Caco-2 (cell line): ENCODE results near the gene NBPF19. TPM values are rescaled to one million over a fixed set of nuclear protein-coding genes. Genes with fewer than 3 reads are reported as not detected.
A peak's percentile ranks its signal among the peaks of the same experiment; 100 is the strongest.
"Not testable (repeated sequence)": the region's sequence is repeated elsewhere in the genome, so short reads cannot be mapped to it uniquely, and the experiment has no call there.

Experiments
- Bru-seq: library from RNA; stranded (reverse); fragments of 400-500 nt; gene quantifications from one replicate; lab custom pipeline; 2021; lab: Mats Ljungman, UMichigan
- BruChase-seq, 2 experiments: library from RNA; stranded (reverse); fragments of 400-500 nt; gene quantifications; one replicate each; lab custom pipeline; 2021; lab: Mats Ljungman, UMichigan
- BruUV-seq: library from RNA; stranded (reverse); fragments of 400-500 nt; replicated peaks from 2 replicates; lab custom pipeline; 2021; lab: Mats Ljungman, UMichigan
- CTCF ChIA-PET: fragments of 300-600 bp; sonication (Branson Sonifier 250); formaldehyde crosslinking; loops from one replicate; lab custom pipeline; 2022; ENCODE audit warnings: antibody characterized with exemption; lab: Charles Lee
- POLR2A ChIA-PET: fragments of 300-600 bp; sonication (Branson Sonifier 250); formaldehyde crosslinking; loops from one replicate; lab custom pipeline; 2022; ENCODE audit warnings: antibody characterized with exemption; lab: Charles Lee
- DNase-seq, 2 experiments: peaks; one replicate each; pipeline versions ENCODE4 v3.0.0 to v3.0.0-alpha.2; 2020 to 2022
- H3K27me3 ChIP-seq: replicated peaks from 2 replicates; pipeline ENCODE4 v1.6.0; 2011; ENCODE audit warnings: low read length; ENCODE audit not compliant: control insufficient read depth, insufficient read depth
- H3K36me3 ChIP-seq: 2 replicates; pipeline ENCODE4 v1.5.1; 2011; ENCODE audit warnings: low read length; ENCODE audit not compliant: control insufficient read depth, insufficient read depth
- H3K4me1 ChIP-seq: fragments of 250-450 bp; sonication (Bioruptor Pico); 2 replicates; pipeline ENCODE4 v1.5.1; 2020; ENCODE audit warnings: mild to moderate bottlenecking
- H3K4me3 ChIP-seq: 2 replicates; pipeline ENCODE4 v1.5.1; 2011; ENCODE audit warnings: low read depth, mild to moderate bottlenecking, control low read depth, low read length
- H3K9me3 ChIP-seq: fragments of 250-450 bp; sonication (Bioruptor Pico); 2 replicates; pipeline ENCODE4 v1.5.1; 2020; ENCODE audit warnings: mild to moderate bottlenecking, moderate library complexity
- H3K27ac Mint-ChIP-seq: one replicate; pipeline ENCODE4 v1.8.0; 2022; ENCODE audit warnings: mixed read lengths; ENCODE audit not compliant: unreplicated experiment
- H3K27me3 Mint-ChIP-seq: one replicate; pipeline ENCODE4 v1.8.0; 2022; ENCODE audit warnings: mixed read lengths; ENCODE audit not compliant: insufficient read depth, unreplicated experiment
- H3K36me3 Mint-ChIP-seq: one replicate; pipeline ENCODE4 v1.8.0; 2022; ENCODE audit warnings: mild to moderate bottlenecking, mixed read lengths; ENCODE audit not compliant: insufficient read depth, unreplicated experiment
- H3K4me1 Mint-ChIP-seq: one replicate; pipeline ENCODE4 v1.8.0; 2022; ENCODE audit warnings: low read depth, mixed read lengths; ENCODE audit not compliant: unreplicated experiment
- H3K4me3 Mint-ChIP-seq: one replicate; pipeline ENCODE4 v1.8.0; 2022; ENCODE audit warnings: mild to moderate bottlenecking, moderate library complexity, mixed read lengths; ENCODE audit not compliant: unreplicated experiment
- H3K9me3 Mint-ChIP-seq: one replicate; pipeline ENCODE4 v1.8.0; 2022; ENCODE audit warnings: mixed read lengths; ENCODE audit not compliant: unreplicated experiment
- intact Hi-C: fragments of 100-400 bp; cut with micrococcal nuclease; formaldehyde crosslinking; loops from one replicate; pipeline ENCODE4 v1.10.0; 2022; ENCODE audit not compliant: unreplicated experiment
- long read RNA-seq: library from polyadenylated mRNA; stranded (forward); transcript quantifications from one replicate; pipeline ENCODE4 v2.0.0, GENCODE V29; 2022
- total RNA-seq: library from RNA; stranded (reverse); gene quantifications from 2 replicates; pipeline ENCODE4 v1.2.3, GENCODE V29; 2022

NBPF19 gene, protein sequence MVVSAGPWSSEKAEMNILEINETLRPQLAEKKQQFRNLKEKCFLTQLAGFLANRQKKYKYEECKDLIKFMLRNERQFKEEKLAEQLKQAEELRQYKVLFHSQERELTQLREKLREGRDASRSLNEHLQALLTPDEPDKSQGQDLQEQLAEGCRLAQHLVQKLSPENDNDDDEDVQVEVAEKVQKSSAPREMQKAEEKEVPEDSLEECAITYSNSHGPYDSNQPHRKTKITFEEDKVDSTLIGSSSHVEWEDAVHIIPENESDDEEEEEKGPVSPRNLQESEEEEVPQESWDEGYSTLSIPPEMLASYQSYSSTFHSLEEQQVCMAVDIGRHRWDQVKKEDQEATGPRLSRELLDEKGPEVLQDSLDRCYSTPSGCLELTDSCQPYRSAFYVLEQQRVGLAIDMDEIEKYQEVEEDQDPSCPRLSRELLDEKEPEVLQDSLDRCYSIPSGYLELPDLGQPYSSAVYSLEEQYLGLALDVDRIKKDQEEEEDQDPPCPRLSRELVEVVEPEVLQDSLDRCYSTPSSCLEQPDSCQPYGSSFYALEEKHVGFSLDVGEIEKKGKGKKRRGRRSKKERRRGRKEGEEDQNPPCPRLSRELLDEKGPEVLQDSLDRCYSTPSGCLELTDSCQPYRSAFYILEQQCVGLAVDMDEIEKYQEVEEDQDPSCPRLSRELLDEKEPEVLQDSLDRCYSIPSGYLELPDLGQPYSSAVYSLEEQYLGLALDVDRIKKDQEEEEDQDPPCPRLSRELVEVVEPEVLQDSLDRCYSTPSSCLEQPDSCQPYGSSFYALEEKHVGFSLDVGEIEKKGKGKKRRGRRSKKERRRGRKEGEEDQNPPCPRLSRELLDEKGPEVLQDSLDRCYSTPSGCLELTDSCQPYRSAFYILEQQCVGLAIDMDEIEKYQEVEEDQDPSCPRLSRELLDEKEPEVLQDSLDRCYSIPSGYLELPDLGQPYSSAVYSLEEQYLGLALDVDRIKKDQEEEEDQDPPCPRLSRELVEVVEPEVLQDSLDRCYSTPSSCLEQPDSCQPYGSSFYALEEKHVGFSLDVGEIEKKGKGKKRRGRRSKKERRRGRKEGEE (N-terminal part only)
- total RNA-seq (5.1 and 5.8 TPM in 2 replicates), Bru-seq, nascent RNA (percentile 51 among the genes with signal in this experiment), BruChase-seq, experiment 1, labeled RNA remaining after a 2-hour chase (percentile 46 among the genes with signal in this experiment), BruChase-seq, experiment 2, labeled RNA remaining after a 6-hour chase (percentile 37 among the genes with signal in this experiment)
- long read RNA-seq, partial matches to known transcripts = 0 of 3 reads
- long read RNA-seq, other reads (novel, unspliced or antisense) = 3 of 3 reads

GRCh38 chr1:149474745-149475144 lies at the start of gene NBPF19:
NBPF19 (plus strand) TSS chr1:149475045; CDS start chr1:149475933, 888 bp downstream.
- H3K4me3 Mint-ChIP-seq, DNase-seq, H3K27me3 ChIP-seq, H3K9me3 Mint-ChIP-seq, H3K9me3 ChIP-seq, intact Hi-C loops, H3K4me1 Mint-ChIP-seq, H3K4me1 ChIP-seq, CTCF ChIA-PET, BruUV-seq, H3K36me3 Mint-ChIP-seq, POLR2A ChIA-PET, H3K27ac Mint-ChIP-seq, H3K4me3 ChIP-seq, H3K36me3 ChIP-seq, H3K27me3 Mint-ChIP-seq: not testable (repeated sequence)

- BruUV-seq, H3K4me3 Mint-ChIP-seq, H3K9me3 ChIP-seq, H3K27ac Mint-ChIP-seq, H3K4me3 ChIP-seq, H3K4me1 ChIP-seq, H3K9me3 Mint-ChIP-seq, H3K4me1 Mint-ChIP-seq, intact Hi-C loops, POLR2A ChIA-PET, H3K36me3 ChIP-seq, H3K27me3 ChIP-seq, H3K27me3 Mint-ChIP-seq, CTCF ChIA-PET, H3K36me3 Mint-ChIP-seq: not testable (repeated sequence)
- peak; percentile 6 to 32 for DNase-seq
Measured at GRCh38 chr1:149428317-149428716, 46.5 kb upstream of the NBPF19 start.

GRCh38 chr1:149445451-149445850 lies 29.4 kb upstream of the NBPF19 start:
- CTCF ChIA-PET, intact Hi-C loops, H3K9me3 ChIP-seq, H3K36me3 Mint-ChIP-seq, H3K4me1 ChIP-seq, BruUV-seq, H3K4me3 Mint-ChIP-seq, H3K4me1 Mint-ChIP-seq, H3K36me3 ChIP-seq, DNase-seq, POLR2A ChIA-PET, H3K27ac Mint-ChIP-seq, H3K27me3 ChIP-seq, H3K4me3 ChIP-seq, H3K27me3 Mint-ChIP-seq, H3K9me3 Mint-ChIP-seq: not testable (repeated sequence)

DNA sequence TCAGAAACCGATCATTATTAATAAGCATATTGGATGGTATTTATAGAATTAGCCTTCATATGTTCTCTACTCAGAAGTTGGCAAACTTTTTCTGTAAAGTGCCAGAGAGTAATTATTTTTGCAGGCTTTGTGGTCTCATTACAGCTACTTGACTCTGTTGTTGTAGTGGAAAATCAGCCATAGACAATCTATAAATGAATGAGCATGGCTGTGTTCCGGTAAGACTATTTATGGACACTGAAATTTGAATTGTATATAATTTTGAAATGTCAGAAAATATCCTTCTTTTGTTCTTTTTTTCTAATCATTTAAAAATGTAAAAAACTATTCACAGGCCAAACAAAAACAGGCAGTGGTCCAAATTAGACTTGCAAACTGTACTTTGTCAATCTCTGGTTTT lies 22.6 kb upstream of the NBPF19 start:
- H3K36me3 ChIP-seq, H3K27me3 Mint-ChIP-seq, H3K4me3 ChIP-seq, H3K9me3 ChIP-seq, H3K27ac Mint-ChIP-seq, BruUV-seq, H3K9me3 Mint-ChIP-seq, H3K27me3 ChIP-seq, intact Hi-C loops, H3K4me3 Mint-ChIP-seq, H3K4me1 ChIP-seq, DNase-seq, CTCF ChIA-PET, H3K4me1 Mint-ChIP-seq, POLR2A ChIA-PET, H3K36me3 Mint-ChIP-seq: not testable (repeated sequence)

- BruUV-seq, H3K4me1 ChIP-seq, H3K9me3 ChIP-seq, H3K4me3 ChIP-seq, H3K36me3 ChIP-seq, H3K27ac Mint-ChIP-seq, H3K4me1 Mint-ChIP-seq, H3K9me3 Mint-ChIP-seq, intact Hi-C loops, CTCF ChIA-PET, H3K27me3 ChIP-seq, DNase-seq, H3K27me3 Mint-ChIP-seq, H3K36me3 Mint-ChIP-seq, H3K4me3 Mint-ChIP-seq, POLR2A ChIA-PET: not testable (repeated sequence)
Measured at GRCh38 chr1:149452652-149453051, 22.2 kb upstream of the NBPF19 start.

GRCh38 chr1:149558350-149558825 lies 83.5 kb downstream of the NBPF19 start:
- H3K36me3 Mint-ChIP-seq, POLR2A ChIA-PET, H3K4me1 Mint-ChIP-seq, H3K4me1 ChIP-seq, H3K27me3 Mint-ChIP-seq, intact Hi-C loops, H3K9me3 ChIP-seq, BruUV-seq, H3K27ac Mint-ChIP-seq, H3K36me3 ChIP-seq, CTCF ChIA-PET, H3K9me3 Mint-ChIP-seq, H3K27me3 ChIP-seq: not testable (repeated sequence)
- DNase-seq = peak; percentile 49 to 58
- peak overlapping the region; percentile 67 for H3K4me3 Mint-ChIP-seq
- H3K4me3 ChIP-seq = peak overlapping the region; percentile 26
